ENCODE measurements around the gene GNG12. TPM values are rescaled to one million over a fixed set of nuclear protein-coding genes. Genes with fewer than 3 reads are reported as not detected.

The GNG12 gene
- total and polyA plus RNA-seq, 3 donors from 2014 or later, result 28.1 to 46.0 (median 39.3) TPM

GRCh38 chr1:67821263-67821662 lies 12.0 kb downstream of the GNG12 start:
- Histone ChIP-seq H3K4me3 (no peak overlapping the region), H3K4me1 (peaks cover 14% of the 10 kb centered on the region), H3K27ac (no peak overlapping the region), H3K27me3 (no peaks in the 10 kb centered on the region), H3K36me3 (ENCODE audit: low read depth, missing control alignments) (no peaks in the 10 kb centered on the region), H3K9me3 (no peaks in the 10 kb centered on the region)
- TF ChIP-seq CTCF (IDR thresholded peaks at IDR 0.05), result no peak
- no peak for TF ChIP-seq POLR2A (IDR thresholded peaks at IDR 0.05)
- DNase-seq, result peak; percentile 55
- intact Hi-C loops (cut with DNase I; ENCODE audit: low total_unique reads), result no loop called here
- 52 to 64% methylated on average over 4 of the region's 4 CpGs for WGBS, 2 donors

- Histone ChIP-seq H3K27ac (no peak overlapping the region), H3K4me1 (peaks cover 27% of the 10 kb centered on the region), H3K36me3 (ENCODE audit: low read depth, missing control alignments) (no peaks in the 10 kb centered on the region), H3K9me3 (no peaks in the 10 kb centered on the region), H3K4me3 (no peak overlapping the region), H3K27me3 (no peaks in the 10 kb centered on the region)
- WGBS, 2 donors, result 95 to 96% methylated on average over 8 of the region's 8 CpGs
- DNase-seq, result no peak
- no peak for TF ChIP-seq CTCF (IDR thresholded peaks at IDR 0.05)
- TF ChIP-seq POLR2A (IDR thresholded peaks at IDR 0.05), result no peak
- intact Hi-C loops (cut with DNase I; ENCODE audit: low total_unique reads), result no loop called here
Measured at GRCh38 chr1:67818725-67819301, 14.5 kb downstream of the GNG12 start.

GRCh38 chr1:67818162-67818561 lies 15.1 kb downstream of the GNG12 start:
- intact Hi-C loops (cut with DNase I; ENCODE audit: low total_unique reads), result no loop called here
- Histone ChIP-seq H3K4me3 (no peak overlapping the region), H3K36me3 (ENCODE audit: low read depth, missing control alignments) (no peaks in the 10 kb centered on the region), H3K27ac (no peak overlapping the region), H3K9me3 (no peaks in the 10 kb centered on the region), H3K4me1 (peaks cover 28% of the 10 kb centered on the region), H3K27me3 (no peaks in the 10 kb centered on the region)
- TF ChIP-seq POLR2A (IDR thresholded peaks at IDR 0.05) (no peak), CTCF (IDR thresholded peaks at IDR 0.05) (no peak)
- WGBS, 2 donors, result 94 to 100% methylated on average over 1 of the region's 1 CpG
- DNase-seq, result no peak

GRCh38 chr1:67817319-67817718 lies 15.9 kb downstream of the GNG12 start:
- intact Hi-C loops (cut with DNase I; ENCODE audit: low total_unique reads), result no loop called here
- Histone ChIP-seq H3K27ac (no peak overlapping the region), H3K27me3 (no peaks in the 10 kb centered on the region), H3K9me3 (no peaks in the 10 kb centered on the region), H3K36me3 (ENCODE audit: low read depth, missing control alignments) (no peaks in the 10 kb centered on the region), H3K4me1 (peaks cover 28% of the 10 kb centered on the region), H3K4me3 (no peak overlapping the region)
- WGBS, 2 donors, result 91 to 92% methylated on average over 1 of the region's 1 CpG
- no peak for DNase-seq
- TF ChIP-seq POLR2A (IDR thresholded peaks at IDR 0.05) (no peak), CTCF (IDR thresholded peaks at IDR 0.05) (no peak)

- Histone ChIP-seq H3K27me3 (no peaks in the 10 kb centered on the region), H3K4me3 (no peak overlapping the region), H3K27ac (no peak overlapping the region), H3K4me1 (peaks cover 27% of the 10 kb centered on the region), H3K36me3 (ENCODE audit: low read depth, missing control alignments) (no peaks in the 10 kb centered on the region), H3K9me3 (no peaks in the 10 kb centered on the region)
- intact Hi-C loops (cut with DNase I; ENCODE audit: low total_unique reads), result no loop called here
- no peak for TF ChIP-seq CTCF (IDR thresholded peaks at IDR 0.05)
- TF ChIP-seq POLR2A (IDR thresholded peaks at IDR 0.05), result no peak
- DNase-seq, result no peak
- WGBS, 2 donors, result 97 to 100% methylated on average over 3 to 6 of the region's 6 CpGs
Measured at GRCh38 chr1:67816506-67816905, 16.8 kb downstream of the GNG12 start.

Measured in testis (tissue), 3 donors.